RPMI8226 (cell line): Measurements from ENCODE around the gene PPP1R15B.

Experiments used
- DNase-seq: peaks from one replicate; pipeline ENCODE4 v3.0.0-alpha.2; 2015

The PPP1R15B gene

DNA sequence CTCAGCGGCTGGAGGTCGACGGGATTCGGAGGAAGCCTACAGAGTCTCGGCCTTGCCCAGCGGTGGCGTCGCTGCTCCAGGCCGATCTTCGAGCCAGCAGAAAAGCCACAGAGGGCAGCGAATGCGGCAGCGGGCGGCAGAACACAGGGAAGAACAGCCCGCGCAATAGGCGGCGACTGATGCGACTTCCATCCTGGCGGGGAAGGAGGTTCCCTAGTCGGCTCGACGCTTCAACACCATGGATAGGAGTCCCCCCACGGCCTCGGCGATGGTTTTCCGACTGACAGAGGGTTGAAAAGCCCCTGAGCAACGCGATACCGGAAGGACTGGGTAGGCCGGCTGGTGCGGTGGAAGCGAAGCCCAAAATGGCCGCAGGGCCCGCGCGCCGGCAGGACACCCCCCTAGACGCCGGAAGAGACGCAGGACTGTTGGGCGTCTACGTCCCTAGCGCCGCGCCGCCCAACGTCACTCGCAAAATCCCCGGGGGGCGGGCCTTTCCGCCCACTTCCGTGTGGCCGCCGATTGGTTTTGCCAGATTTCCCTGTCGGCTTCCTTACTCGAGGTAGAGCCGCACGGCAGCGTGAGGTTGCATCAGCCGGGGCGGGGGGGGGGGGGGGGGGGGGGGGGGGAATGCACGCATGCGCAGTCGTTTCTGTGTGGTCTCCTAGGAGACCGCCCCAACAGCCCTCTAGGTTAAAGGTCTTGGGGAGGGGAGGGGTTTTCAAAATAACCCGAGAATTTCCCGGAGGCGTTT lies at the start of gene PPP1R15B:
PPP1R15B (minus strand) TSS at position 367 of the 754 bp plus-strand sequence. CDS start 406 bp downstream, outside the sequence.
- DNase-seq = peak; percentile 99

DNA sequence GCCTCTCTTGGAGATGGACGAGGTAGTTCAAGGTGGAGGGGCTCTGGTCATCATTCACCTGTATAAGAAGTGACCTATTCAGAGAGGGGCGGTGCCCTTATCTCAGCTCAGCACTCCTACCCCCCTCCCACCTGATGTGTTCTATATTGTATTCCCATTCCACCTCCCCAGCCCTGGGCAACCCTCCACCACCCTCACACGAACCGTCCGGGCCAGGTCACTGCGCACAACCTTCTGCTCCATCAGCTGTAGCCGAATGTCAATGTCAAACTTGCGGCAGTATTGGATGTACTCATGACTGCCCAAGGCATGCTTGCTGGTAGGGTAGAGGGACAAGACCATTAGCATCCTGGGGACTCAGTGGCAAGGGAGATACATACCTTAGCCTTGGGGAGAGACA lies 48.7 kb upstream of the PPP1R15B start:
- no peak for DNase-seq

DNA sequence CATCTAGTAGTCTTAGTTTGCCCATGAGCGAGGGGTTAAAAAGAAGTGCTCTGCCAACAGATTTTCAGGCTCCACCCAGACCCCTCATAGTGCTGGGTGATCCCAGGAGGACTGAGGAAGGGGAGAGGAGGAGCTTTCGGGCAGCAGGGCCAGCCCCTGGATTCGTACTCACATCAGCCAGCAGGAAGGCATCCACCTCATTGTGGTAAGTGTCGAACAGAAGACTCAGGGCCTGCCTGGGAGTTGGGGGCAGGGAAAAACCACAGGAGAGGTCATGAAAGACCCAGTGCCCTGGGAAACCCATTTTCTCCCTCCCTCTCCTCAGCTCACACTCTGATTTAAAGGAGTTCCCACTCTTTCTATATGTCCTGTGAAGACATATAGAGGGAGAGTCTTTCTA lies 48.1 kb upstream of the PPP1R15B start:
- no peak for DNase-seq

DNA sequence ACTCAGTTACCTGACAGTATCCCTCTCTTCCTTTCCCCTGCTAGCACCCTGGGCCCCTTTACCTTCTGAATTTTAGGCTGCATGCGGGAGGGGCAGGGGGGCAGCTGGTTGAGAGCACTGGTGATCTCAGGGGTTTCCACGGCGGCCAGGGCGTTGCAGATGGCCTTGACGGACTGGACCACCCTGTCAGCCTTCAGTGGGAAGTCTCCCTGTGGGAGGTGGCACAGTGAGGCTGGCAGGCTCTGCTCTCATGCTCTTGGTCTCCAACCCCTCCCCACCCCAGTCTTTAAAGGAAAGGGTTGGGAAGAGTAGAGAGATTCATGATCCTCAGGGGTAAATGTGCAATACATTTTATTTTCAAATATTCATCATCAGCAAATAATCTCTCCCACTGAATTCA lies 46.0 kb upstream of the PPP1R15B start:
- no peak for DNase-seq

DNA sequence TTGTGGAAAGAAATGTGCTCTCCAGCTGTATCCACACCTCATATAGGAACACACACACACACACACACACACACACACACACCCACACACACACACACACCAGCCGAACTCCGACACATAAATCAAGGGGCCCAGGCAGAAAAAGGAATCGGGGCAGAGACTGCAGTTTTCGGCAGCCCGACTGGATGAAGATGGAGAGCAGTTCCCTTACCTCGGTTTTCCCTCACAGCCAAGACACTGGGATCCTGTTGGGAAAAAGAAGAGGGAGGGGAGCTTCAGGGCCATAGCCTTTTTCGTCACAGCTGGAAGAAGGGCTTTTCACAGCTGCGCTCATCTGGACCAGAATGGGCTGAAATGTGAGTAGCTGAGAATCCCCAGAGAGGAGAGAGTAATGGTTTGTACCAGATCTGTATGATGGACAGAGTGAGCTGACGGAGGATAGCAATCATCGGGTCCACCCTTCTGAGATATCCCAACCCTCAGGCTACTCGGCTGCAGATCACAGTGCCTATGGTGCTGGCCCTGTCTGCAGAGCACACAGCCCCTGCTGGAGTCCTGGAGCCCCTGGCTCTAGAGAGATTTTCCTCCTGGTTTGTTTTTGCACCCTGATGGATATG lies 45.3 kb upstream of the PPP1R15B start:
- DNase-seq = no peak

DNA sequence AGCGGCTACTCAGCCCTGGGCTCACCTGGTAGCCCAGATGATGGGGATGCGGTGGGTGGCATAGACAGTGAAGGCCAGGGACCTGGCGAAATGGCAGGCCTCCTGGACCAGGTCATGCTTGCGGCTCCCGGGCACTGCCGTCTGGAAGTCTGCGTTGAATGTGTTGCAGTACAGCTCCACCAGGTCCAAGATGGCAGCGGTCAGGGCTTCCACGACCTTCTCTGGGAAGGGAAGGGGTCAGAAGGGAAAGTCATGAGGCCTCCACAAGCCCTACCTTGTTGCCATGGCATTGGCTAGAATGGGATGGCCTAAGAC lies 44.2 kb upstream of the PPP1R15B start:
- no peak for DNase-seq

DNA sequence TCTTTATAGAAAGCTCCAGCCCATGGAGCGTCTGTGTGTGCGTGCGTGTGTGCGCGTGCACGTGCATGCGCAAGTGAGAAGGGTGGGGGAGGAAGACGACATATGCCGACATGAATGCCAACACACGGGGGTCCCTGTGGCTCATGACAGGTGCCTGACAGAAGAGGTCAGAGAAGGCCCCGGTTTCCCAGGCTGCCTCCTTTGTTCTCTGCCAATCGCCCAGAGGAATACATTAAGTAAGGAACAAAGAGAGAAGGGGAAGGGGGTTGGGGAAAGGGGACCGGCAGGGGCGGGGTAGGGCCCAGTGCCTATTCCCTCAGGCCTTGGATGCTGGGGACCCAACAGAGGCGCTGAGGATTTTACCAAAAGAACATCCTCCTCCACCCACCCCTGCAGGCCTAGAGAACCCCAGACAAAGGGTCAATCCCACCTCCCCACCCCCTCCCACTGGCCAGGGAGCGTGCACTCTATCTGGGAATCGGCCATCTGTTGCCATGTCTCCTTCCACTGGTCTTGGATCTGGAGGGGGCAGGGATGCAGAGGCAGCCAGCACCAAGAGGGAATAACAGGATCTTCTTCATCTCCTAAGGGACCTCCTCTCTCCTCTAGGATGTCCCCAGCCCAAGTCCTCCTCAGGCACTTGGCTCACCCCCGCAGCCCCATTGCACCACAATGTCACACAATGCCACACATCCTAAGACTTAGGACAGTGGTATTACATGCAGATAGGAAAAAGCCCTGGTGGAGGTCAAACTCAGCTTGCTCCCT lies 43.6 kb upstream of the PPP1R15B start:
- DNase-seq = no peak

DNA sequence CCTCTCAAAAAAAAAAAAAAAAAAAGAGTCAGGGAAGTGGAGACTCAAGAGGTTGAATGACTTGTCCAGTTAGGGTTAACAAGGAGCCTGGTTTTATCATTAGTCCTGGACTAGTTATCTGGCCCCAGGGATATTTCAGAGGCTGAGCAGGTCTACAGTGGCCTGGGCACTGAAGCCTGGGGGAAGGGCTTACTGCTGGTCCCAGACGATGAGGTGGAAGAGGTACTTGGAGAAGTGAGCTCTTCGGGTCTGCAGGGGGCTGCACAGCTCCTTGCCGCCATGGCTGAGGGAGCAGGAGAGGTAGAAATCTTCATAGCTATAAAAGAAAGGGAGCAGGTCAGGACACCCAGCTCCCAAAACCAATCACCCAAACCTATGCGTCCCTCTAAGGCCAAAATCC lies 42.9 kb upstream of the PPP1R15B start:
- DNase-seq = no peak

DNA sequence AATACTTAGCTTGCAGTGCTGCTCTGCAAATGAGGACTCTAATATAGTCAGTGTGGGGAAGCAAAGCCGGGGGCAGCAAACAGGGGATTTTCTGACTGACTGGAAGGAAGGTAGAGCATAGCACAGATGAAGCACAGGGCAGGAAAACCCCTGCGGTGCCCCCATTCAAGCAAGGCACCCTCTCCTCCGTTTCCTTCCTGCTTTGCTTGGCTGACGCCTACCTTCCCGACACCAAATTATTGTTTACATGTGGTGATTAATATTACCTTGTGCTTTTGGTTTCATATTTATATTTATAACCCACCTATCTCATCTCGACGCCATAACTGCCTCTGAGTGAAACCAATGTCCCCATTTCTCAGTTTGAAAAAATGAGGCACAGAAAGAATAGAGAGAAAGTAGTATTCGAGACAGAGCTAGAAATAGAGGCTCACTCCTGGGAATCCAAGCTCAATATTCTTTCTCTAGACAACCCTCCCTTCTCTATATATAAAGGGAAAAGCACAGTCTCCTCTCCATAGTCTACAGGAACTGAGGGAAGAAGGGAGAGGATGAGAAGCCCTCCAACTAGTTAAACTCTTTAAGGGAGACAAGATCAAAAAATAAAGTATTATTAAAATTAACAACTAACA lies 41.6 kb upstream of the PPP1R15B start:
- no peak for DNase-seq

DNA sequence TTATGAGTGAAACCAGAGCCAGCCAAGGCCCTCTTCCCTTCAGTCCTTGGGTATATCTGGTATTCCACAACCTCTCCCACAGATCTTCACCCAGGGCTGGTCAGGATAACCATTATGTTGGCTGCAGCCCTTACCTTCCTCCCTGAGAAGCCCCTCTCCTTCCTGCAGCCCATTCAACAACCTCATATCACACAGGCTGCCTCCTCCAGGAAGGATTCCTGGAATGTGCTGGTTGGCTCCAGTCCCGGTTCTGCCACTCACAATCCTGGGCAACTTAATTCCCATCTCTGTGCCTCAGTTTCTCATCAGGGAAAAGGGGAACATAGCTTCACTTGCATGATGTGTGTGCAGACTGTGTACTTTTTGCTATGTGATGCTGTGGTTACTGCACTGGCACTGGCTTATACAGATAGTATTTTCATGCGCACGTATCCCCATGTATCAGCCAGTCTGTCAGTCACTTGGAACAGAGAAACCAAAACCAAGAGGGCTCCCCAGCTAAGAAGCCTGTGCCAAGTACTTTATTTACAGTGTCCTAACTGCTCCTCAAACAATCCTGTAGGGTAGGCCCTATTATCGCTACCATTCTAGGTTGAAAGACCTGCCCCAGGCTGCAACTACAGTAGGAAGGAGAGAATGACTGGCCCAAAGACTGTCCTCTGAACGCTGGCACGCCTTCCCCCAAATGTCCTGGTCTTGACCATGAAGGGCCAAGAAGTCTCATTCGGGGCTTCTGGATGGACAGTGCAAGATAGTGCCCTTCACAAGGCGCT lies 39.9 kb upstream of the PPP1R15B start:
- no peak for DNase-seq

DNA sequence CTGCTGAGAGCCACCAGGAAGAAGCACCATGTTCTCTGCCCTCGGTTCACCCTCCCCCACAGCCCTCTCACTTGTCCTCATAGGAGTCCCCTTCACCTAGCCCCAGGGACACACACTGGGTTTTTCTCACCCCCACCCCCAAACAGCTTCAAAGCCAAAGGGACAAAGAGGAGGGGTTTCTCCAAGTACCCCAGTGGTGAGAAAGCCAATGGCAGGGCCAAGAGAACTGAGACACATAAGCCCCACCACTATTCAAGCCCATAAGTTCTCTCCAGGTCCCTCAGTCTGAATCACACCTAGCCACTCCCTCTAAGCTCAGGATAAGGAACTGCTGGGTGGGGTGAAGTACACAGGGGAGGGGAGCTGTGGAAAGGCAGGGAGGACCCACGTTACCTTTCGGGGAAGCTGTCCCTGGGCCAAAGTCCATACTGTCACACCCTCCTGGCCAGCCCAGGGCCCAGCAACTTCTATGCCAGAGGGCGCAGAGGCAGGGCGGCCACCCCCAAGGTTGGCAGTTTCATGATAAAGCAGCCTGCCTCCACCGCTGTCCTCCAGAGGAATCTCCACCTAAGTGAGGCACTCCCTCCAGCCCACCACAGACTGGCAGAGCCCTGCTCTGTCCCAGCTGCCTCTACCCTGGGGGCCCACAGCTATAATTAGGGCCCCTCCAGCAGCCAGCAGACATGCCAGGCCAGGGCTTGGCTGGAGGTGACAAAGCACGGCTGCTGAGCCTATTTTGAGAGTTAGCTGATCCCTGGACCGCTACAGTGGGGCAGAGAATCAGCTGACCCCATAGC lies 39.0 kb upstream of the PPP1R15B start:
- DNase-seq = no peak

DNA sequence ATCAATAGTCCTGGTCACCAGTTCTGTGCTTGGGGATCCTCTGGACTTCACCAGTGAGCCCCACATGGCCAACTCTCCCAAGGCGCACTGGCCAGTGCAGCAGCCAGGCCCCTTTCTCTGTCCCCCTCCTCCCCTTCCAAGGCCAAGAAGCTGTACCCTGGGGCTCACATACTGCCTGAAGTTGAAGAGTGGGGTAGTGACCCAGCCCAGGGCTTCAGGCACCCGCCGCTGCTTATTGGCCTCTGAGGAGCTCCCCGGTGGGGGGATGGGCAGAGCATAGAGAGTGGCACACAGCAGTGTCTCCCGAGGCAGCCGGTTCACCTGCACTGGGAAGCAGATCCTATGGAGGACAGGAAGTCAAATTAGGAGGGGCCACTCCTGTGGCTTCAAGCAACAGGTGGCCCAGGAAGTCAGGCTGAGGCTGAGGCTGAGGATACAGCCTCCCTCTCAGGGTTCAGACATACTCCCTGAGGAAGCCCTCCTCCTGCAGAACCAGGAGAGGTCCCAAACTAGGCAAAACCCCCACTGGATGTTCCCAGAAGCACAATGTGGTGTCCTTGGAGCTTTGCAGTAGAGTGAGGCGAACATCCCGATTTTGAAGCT lies 38.2 kb upstream of the PPP1R15B start:
- no peak for DNase-seq

DNA sequence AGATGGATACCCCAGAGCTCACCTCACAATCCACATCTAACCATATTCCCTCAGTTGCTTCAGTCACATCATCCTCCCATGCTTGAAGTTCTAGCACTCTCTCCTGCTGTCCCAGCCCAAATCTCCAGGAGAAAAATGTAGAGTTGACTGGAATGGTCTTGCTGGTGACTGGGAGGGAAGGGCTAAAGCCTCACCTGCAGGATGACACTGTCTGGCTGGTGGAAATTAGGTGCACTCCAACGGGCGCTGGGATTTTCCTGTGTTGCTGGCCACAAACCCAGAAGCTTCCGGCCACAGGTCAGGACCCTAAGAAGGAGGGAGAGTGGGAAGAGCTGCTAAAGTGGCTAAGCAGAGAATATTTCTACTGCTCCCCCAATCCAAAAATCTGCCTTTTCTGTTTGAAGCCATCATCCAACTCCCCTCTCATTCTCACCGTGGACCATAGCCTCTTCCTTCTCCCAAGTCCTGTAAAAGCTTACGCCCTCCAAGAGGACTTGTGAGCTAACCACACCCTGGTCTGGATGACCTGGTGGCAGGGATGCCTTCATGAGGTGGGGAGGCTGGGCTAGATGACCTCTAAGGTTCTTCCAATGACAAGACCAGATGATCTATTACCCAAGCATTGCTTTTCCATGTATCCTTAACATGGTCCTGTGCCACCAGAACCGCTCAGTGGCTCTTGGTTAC lies 37.5 kb upstream of the PPP1R15B start:
- DNase-seq = no peak

DNA sequence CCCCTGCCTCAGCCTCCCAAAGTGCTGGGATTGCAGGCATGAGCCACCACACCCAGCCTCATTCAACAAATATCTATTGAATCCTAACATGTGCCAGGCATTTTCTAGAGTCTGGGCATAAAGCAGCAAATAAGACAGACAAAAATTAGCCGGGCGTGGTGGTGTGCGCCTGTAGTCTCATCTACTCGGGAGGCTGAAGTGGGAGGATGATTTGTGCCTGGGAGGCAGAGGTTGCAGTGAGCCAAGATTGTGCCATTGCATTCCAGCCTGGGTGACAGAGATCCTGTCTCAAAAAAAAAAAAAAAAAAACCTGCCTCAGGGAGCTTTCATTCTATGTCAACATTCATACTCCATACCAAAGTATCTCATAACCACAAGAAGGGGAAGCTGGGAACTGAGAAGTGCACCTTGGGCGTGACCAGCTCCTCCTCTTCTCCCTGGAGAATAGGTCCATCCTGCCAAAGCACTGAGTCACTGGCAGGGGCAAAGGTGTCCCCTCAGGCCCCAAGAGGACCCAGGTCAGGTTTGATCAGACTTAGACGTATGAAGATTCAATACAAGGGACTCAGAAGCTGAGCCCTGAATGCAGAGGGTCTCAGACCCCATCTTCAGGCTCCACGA lies 36.8 kb upstream of the PPP1R15B start:
- no peak for DNase-seq

DNA sequence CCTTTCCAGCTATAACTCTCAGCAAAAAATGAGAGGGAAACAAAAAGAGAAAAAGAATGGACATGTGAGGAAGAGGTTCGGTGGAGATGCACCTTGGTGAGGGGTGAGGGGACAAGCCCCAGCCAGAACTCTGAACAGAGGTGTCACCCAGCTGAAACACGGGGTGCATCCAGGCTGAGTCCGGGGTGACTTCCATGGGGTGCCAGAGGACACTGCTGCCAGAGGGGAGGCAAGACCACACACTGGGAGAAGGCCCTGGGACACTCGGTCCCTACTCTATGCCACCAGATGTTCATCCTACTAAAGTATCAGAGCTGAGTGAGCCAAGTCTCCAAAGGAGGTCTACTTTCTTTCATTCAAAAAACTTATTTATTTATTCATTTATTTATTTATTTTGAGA lies 36.1 kb upstream of the PPP1R15B start:
- DNase-seq = no peak

DNA sequence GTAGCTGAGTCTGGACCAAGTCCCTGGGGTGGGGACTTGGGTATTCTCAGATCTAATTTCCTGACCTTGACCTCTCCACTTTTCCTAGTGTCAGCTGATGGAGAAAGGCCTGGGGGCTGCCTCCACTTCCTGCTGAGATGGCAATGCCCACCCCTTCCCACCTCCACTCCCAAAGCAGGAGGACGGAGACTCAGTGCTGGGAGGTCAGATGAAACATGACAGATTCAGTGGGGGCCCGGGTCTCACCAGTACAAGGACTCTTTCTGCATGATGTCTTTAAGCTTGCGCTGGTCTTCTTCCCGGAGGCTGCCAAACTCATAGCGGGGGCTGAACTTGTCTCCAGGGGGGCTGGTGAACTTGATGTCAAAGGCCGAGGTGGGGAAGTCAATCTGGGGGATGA lies 35.6 kb upstream of the PPP1R15B start:
- no peak for DNase-seq

DNA sequence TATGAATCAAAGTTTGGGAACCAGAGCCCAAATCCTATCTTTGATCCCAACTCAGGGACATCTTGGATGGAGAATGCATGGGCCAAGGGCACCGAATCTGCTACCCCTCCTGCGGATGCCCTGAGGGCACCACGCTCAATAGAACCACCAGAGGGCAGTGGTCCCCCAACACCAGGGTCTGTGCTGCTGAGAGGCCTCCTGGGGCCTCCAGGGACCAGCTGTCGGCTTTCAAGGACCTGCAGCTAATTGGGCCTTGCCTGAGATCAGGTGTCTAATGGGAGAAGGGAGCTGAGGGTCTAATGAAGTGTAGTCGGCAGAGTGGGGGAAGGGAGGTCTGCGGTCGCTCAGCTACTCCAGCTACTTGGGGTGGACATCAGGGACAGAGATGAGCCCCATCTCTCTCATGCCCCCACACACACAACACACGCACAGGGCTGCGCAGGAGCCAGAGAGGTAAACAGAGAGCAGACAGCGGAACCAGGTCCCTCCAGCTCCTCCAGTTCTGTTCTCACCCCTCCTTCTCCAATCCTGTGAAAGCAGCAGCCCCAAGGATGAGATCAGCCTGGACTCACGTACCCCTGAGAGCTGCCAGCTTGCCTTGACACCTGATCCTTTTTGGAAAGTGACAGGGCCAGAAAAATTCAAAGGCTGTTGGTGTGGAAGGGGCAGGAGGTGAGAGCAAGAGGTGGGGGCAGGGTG lies 34.9 kb upstream of the PPP1R15B start:
- DNase-seq = peak; percentile 82

DNA sequence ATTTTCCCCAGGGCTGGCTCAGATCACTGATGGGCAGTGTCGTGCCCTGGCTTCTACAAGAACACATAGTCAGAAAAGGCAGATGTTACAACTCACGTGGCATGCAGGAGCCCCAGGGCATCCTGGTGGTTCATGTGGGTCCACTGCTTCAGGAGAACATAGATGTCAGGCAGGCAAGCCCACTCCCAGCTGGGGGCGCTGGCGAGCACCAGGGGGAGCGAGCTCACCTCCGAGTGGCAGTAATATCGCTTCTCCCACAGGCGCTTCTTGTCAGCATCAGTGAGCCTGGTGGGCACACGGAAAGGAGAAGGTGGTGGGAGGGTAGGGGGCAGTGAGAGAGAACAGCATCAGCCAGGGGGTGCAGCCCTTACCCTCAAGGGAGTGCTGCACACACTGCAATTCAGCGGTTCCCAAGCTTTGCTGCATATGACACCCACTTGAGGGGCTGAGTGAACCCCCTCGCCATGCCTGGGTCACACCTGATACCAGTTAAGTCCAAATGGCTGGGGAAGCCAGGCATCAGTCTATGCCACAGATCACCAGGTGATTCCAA lies 34.3 kb upstream of the PPP1R15B start:
- peak; percentile 72 for DNase-seq

DNA sequence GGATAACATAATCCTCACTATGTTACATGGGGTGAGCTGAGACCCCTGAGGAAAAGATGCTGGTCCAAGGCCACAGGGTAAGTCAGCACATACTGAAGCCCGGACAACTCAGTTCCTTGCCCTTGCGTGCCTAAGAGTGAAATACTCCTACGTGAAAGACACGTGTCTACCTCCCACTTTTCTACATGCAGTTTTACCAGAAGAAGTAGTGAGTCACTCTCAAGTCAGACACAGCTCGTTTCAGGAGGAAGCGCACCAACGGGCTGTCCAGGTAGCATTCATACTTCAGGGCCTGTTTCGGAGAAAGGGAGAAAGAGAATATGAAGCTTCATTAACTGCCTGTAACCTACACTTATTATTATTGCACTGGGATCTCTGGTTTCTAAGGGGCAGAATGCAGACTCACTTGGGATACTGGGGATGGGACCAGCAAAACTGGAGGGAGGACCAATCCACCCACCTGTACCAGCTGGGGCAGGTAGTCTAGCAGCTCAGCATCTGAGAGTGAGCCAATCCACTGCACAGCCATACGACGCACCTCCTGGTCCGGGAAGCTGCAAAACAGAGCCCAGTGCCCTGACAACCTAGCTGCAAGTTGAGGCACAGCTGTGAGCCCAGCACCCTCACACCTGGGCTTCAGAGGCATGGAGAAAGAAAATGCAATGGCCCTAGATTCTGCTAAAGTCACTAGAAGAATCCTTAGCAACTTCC lies 32.4 kb upstream of the PPP1R15B start:
- DNase-seq = no peak
